ENCODE results near the gene PDZK1IP1. TPM values are rescaled to one million over a fixed set of nuclear protein-coding genes. Genes with fewer than 3 reads are reported as not detected.

The PDZK1IP1 gene
- total and polyA plus RNA-seq, 2 donors (not counting 3 experiments of a cell fraction or from before 2014, with no cell fraction given), result 0.52 TPM; not detected in 1

GRCh38 chr1:47223921-47224675, 34.3 kb upstream of the PDZK1IP1 start:
- ChIA-PET POLR2A (no interaction called here), CTCF (interaction anchor here (5.9 to 7.0 kb wide), 2 partner anchors 31 to 39 kb away, joined by 54 to 76 read pairs; no protein-coding TSS in a partner anchor)
- no peak overlapping the region for H3K27ac ChIP-seq (ENCODE audit: insufficient read depth, low read depth, low read length)
- TF ChIP-seq MAX (IDR thresholded peaks at IDR 0.05; ENCODE audit: insufficient read depth, insufficient read length) (no peak), POLR2AphosphoS5 (IDR thresholded peaks at IDR 0.05; ENCODE audit: insufficient read depth, low read depth, low read length) (no peak), GATA2 (IDR thresholded peaks at IDR 0.05; ENCODE audit: insufficient read depth, insufficient read length, low read depth, low read length) (no peak), EZH2 (IDR thresholded peaks at IDR 0.05; ENCODE audit: borderline replicate concordance, low read depth, low read length, severe bottlenecking) (no peak), JUN (IDR thresholded peaks at IDR 0.05; ENCODE audit: borderline replicate concordance, insufficient read depth, insufficient read length, low read depth) (no peak), CTCF (IDR thresholded peaks at IDR 0.05; ENCODE audit: extremely low read depth in 1 of 2, insufficient read depth in 1 of 2, low read depth in 1 of 2, low read length in 2 of 2) (no peak), FOS (IDR thresholded peaks at IDR 0.05; ENCODE audit: borderline replicate concordance, insufficient read depth, low read length) (no peak)
- FAIRE-seq (peak; percentile 66), DNase-seq (ENCODE audit: low read depth, low spot score) (no peak)
- intact Hi-C loops (cut with micrococcal nuclease) (no loop called here), dilution Hi-C loops (cut with MboI; ENCODE audit: extremely low pct_ligation_motif_present, low sequenced_read_pairs) (no loop called here)
- no TSS peak for BruUV-seq (replicated peaks)
- no peaks in the 10 kb centered on the region for H3K9me1 ChIP-seq (replicated peaks; ENCODE audit: control insufficient read depth, extremely low read depth, insufficient read depth, low read length)
- H2AFZ ChIP-seq (ENCODE audit: low read depth, low read length), result no peak overlapping the region
- H3K4me2 ChIP-seq (ENCODE audit: insufficient read depth, low read length), result no peak overlapping the region
- H4K20me1 ChIP-seq (replicated peaks; ENCODE audit: control insufficient read depth, extremely low read depth, insufficient read depth, low read length), result no peaks in the 10 kb centered on the region
- no peaks in the 10 kb centered on the region for H3K27me3 ChIP-seq (ENCODE audit: control insufficient read depth in 2 of 2, insufficient read depth in 2 of 2, low read length in 2 of 2)
- no peaks in the 10 kb centered on the region for H3K9me3 ChIP-seq (replicated peaks; ENCODE audit: control insufficient read depth, insufficient read depth, low read length)
- H3K9ac ChIP-seq (replicated peaks; ENCODE audit: extremely low read depth, insufficient read depth, low read length), result no peak overlapping the region
- peaks cover 47% of the 10 kb centered on the region for H3K79me2 ChIP-seq (ENCODE audit: control insufficient read depth, insufficient read depth, low read length)
- H3K4me3 ChIP-seq (replicated peaks in 1 of 3; ENCODE audit: insufficient read depth in 1 of 3, low read depth in 1 of 3, low read length in 3 of 3), result no peak overlapping the region
- peaks cover 6 to 45% of the 10 kb centered on the region in 2 experiments for H3K36me3 ChIP-seq (ENCODE audit: control insufficient read depth in 2 of 2, extremely low read depth in 1 of 2, insufficient read depth in 2 of 2, low read length in 2 of 2)
- peaks cover 37% of the 10 kb centered on the region for H3K4me1 ChIP-seq (ENCODE audit: control insufficient read depth, extremely low read depth, insufficient read depth, low read length)
